Endothelial cell of umbilical vein (primary cell): ENCODE measurements around the gene PDHB. TPM values are rescaled to one million over a fixed set of nuclear protein-coding genes. Genes with fewer than 3 reads are reported as not detected.

Source experiments
- BruUV-seq: library from RNA; stranded (reverse); fragments of 400-500 nt; replicated peaks from 2 replicates; lab custom pipeline; 2021; lab: Mats Ljungman, UMichigan
- CTCF ChIA-PET: fragments of 300-600, 350-600 bp; sonication (Branson Sonifier 250); formaldehyde crosslinking; loops from one replicate; lab custom pipeline; 2021; ENCODE audit warnings: antibody characterized with exemption, inconsistent platforms; lab: Charles Lee
- POLR2A ChIA-PET: fragments of 300-600, 350-600 bp; sonication (Branson Sonifier 250); formaldehyde crosslinking; loops from one replicate; lab custom pipeline; 2021; ENCODE audit warnings: antibody characterized with exemption, inconsistent platforms; lab: Charles Lee
- DNase-seq: peaks from one replicate; pipeline ENCODE4 v3.0.0-alpha.2; 2011; ENCODE audit warnings: low read depth, low spot score
- FAIRE-seq: peaks from 2 replicates; lab custom pipeline; 2011; peaks lifted over from hg19 to GRCh38; lab: Jason Lieb, UNC
- H2AFZ ChIP-seq: 2 replicates; pipeline ENCODE4 v1.6.0; 2012; ENCODE audit warnings: low read depth, low read length, control low read depth, inconsistent platforms
- H3K27ac ChIP-seq: 2 replicates; pipeline ENCODE4 v1.5.1; 2011; ENCODE audit warnings: low read depth, mild to moderate bottlenecking, control low read depth, low read length, moderate library complexity; ENCODE audit not compliant: insufficient read depth
- H3K27me3 ChIP-seq, 2 experiments: 2 replicates each; pipeline versions ENCODE4 v1.6.0 to v1.6.1; 2011; ENCODE audit warnings: low read length in 2 of 2, mixed read lengths in 1 of 2; ENCODE audit not compliant: control insufficient read depth in 2 of 2, insufficient read depth in 2 of 2
- H3K36me3 ChIP-seq, 2 experiments: 2 replicates in 1 of 2; 3 replicates in 1 of 2; pipeline ENCODE4 v1.5.1; 2011; ENCODE audit warnings: low read length in 2 of 2, mild to moderate bottlenecking in 1 of 2, moderate library complexity in 1 of 2; ENCODE audit not compliant: control insufficient read depth in 2 of 2, insufficient read depth in 2 of 2; ENCODE audit errors: extremely low read depth in 1 of 2
- H3K4me1 ChIP-seq: 3 replicates; pipeline ENCODE4 v1.5.1; 2011; ENCODE audit warnings: mild to moderate bottlenecking, low read length; ENCODE audit not compliant: control insufficient read depth, insufficient read depth; ENCODE audit errors: extremely low read depth
- H3K4me2 ChIP-seq: 2 replicates; pipeline ENCODE4 v1.6.1; 2011; ENCODE audit warnings: low read length, control low read depth, mixed read lengths; ENCODE audit not compliant: insufficient read depth
- H3K4me3 ChIP-seq, 3 experiments: fragments of 200-600 bp in 1 of 3; sonication (generic), shearing (Covaris generic) in 1 of 3; replicated peaks in 1 of 3; 2 replicates each; pipeline ENCODE4 v1.5.1; 2011 to 2016; ENCODE audit warnings: control low read depth in 3 of 3, low read length in 3 of 3, mild to moderate bottlenecking in 2 of 3, inconsistent platforms in 1 of 3, low read depth in 1 of 3, moderate library complexity in 1 of 3; ENCODE audit not compliant: insufficient read depth in 1 of 3
- H3K79me2 ChIP-seq: 2 replicates; pipeline ENCODE4 v1.6.0; 2012; ENCODE audit warnings: low read length, inconsistent platforms; ENCODE audit not compliant: control insufficient read depth, insufficient read depth
- H3K9ac ChIP-seq: replicated peaks from 2 replicates; pipeline ENCODE3; 2011; ENCODE audit warnings: low read length, control low read depth; ENCODE audit not compliant: insufficient read depth; ENCODE audit errors: extremely low read depth
- H3K9me1 ChIP-seq: replicated peaks from 3 replicates; pipeline ENCODE4 v1.6.0; 2011; ENCODE audit warnings: mild to moderate bottlenecking, low read length; ENCODE audit not compliant: control insufficient read depth, insufficient read depth; ENCODE audit errors: extremely low read depth
- H3K9me3 ChIP-seq: replicated peaks from 2 replicates; pipeline ENCODE4 v1.5.1; 2012; ENCODE audit warnings: low read length, inconsistent platforms; ENCODE audit not compliant: control insufficient read depth, insufficient read depth
- H4K20me1 ChIP-seq: replicated peaks from 2 replicates; pipeline ENCODE3; 2011; ENCODE audit warnings: mild to moderate bottlenecking, low read length; ENCODE audit not compliant: control insufficient read depth, insufficient read depth; ENCODE audit errors: extremely low read depth
- CTCF ChIP-seq, 2 donors: IDR thresholded peaks; 1 replicate in 1 of 2; 2 replicates in 1 of 2; pipeline ENCODE4 v1.5.1; 2011; ENCODE audit warnings: low read length in 2 of 2, mild to moderate bottlenecking in 2 of 2, moderate library complexity in 2 of 2, control low read depth in 1 of 2, inconsistent platforms in 1 of 2, low read depth in 1 of 2; ENCODE audit not compliant: insufficient read depth in 1 of 2; ENCODE audit errors: extremely low read depth in 1 of 2
- EZH2 ChIP-seq: IDR thresholded peaks from 2 replicates; pipeline ENCODE4 v1.6.1; 2012; ENCODE audit warnings: borderline replicate concordance, low read depth, mild to moderate bottlenecking, moderate library complexity, low read length, inconsistent platforms; ENCODE audit not compliant: severe bottlenecking
- FOS ChIP-seq: IDR thresholded peaks from 2 replicates; pipeline ENCODE4 v1.6.1; 2011; ENCODE audit warnings: mild to moderate bottlenecking, low read length, moderate library complexity, borderline replicate concordance; ENCODE audit not compliant: insufficient read depth
- JUN ChIP-seq: IDR thresholded peaks from 2 replicates; pipeline ENCODE4 v1.6.1; 2011; ENCODE audit warnings: borderline replicate concordance, low read depth; ENCODE audit not compliant: insufficient read length, insufficient read depth
- MAX ChIP-seq: IDR thresholded peaks from 2 replicates; pipeline ENCODE4 v1.6.1; 2011; ENCODE audit not compliant: insufficient read depth, insufficient read length
- MYC ChIP-seq: IDR thresholded peaks from one replicate; pipeline ENCODE4 v1.6.1; 2011; ENCODE audit warnings: mild to moderate bottlenecking, low read depth, low read length
- dilution Hi-C: fragments of 300-500 bp; cut with MboI; formaldehyde crosslinking; loops from one replicate; pipeline ENCODE4 v1.15.0; 2019; ENCODE audit warnings: low sequenced_read_pairs; ENCODE audit not compliant: extremely low pct_ligation_motif_present
- intact Hi-C: fragments of 100-400 bp; cut with micrococcal nuclease; formaldehyde crosslinking; loops from one replicate; pipeline ENCODE4 v1.10.0; 2022
- polyA plus RNA-seq, 4 experiments: library from polyadenylated mRNA; depleted of rRNA in 3 of 4; stranded (reverse) in 3 of 4; unstranded in 1 of 4; fragments of >200 nt; gene quantifications; 2 replicates each; pipeline versions ENCODE4 v1.2.1 to v1.2.3, GENCODE V29; 2011 to 2012; ENCODE audit warnings: missing spikeins in 1 of 4
- total RNA-seq: library from RNA; stranded (reverse); gene quantifications from 2 replicates; pipeline ENCODE4 v1.2.3, GENCODE V29; 2021

The PDHB gene
- total and polyA plus RNA-seq, 2 donors (not counting 3 experiments of a cell fraction or from before 2014, with no cell fraction given): 50.8 to 60.8 TPM

- intact Hi-C loops: no loop called here
Measured at GRCh38 chr3:58474348-58474911, 40.8 kb upstream of the PDHB start.

More at GRCh38 chr3:58474348-58474911, 40.8 kb upstream of the PDHB start:
- Histone ChIP-seq H3K79me2 (no peaks in the 10 kb centered on the region), H3K27me3 (peaks cover 0 to 4% of the 10 kb centered on the region in 2 experiments), H4K20me1 (no peaks in the 10 kb centered on the region), H3K36me3 (no peaks in the 10 kb centered on the region), H3K9me1 (no peaks in the 10 kb centered on the region), H3K9ac (no peak overlapping the region), H3K4me1 (peaks cover 3% of the 10 kb centered on the region), H3K4me3 (no peak overlapping the region), H3K4me2 (no peak overlapping the region), H3K27ac (no peak overlapping the region), H2AFZ (no peak overlapping the region), H3K9me3 (no peaks in the 10 kb centered on the region)
- ChIA-PET CTCF (interaction anchor here (0.8 to 1.1 kb wide), 2 partner anchors 17 to 94 kb away, joined by 4 read pairs; partner anchors contain the start of gene KCTD6), POLR2A (no interaction called here)
- TF ChIP-seq JUN (no peak), MAX (no peak), MYC (no peak), CTCF (IDR thresholded peaks at IDR 0.05; ENCODE audit: extremely low read depth in 1 of 2, insufficient read depth in 1 of 2, low read depth in 1 of 2, low read length in 2 of 2) (no peak), EZH2 (no peak), FOS (no peak)
- no TSS peak for BruUV-seq
- dilution Hi-C loops: no loop called here
- FAIRE-seq (no peak), DNase-seq (no peak)
